ENCODE measurements around the gene CORO2B.

Gene CORO2B

GRCh38 chr15:68574629-68575028 is 4.2 kb upstream of the CORO2B start:
- no peak for DNase-seq

GRCh38 chr15:68576235-68576892 is 2.4 kb upstream of the CORO2B start:
- DNase-seq: peak; percentile 67

GRCh38 chr15:68578175-68578979 is 416 bp upstream of the CORO2B start:
- no peak for DNase-seq

- DNase-seq: no peak
Observed at GRCh38 chr15:68580026-68580882, 1.5 kb downstream of the CORO2B start.

GRCh38 chr15:68580883-68581155 is 2.0 kb downstream of the CORO2B start:
- DNase-seq: no peak

GRCh38 chr15:68581725-68582124 is 2.9 kb downstream of the CORO2B start:
- no peak for DNase-seq

GRCh38 chr15:68582236-68582635 is 3.4 kb downstream of the CORO2B start:
- DNase-seq: no peak

GRCh38 chr15:68582864-68583263 is 4.1 kb downstream of the CORO2B start:
- no peak for DNase-seq

GRCh38 chr15:68583321-68583720 is 4.5 kb downstream of the CORO2B start:
- no peak for DNase-seq

GRCh38 chr15:68583936-68584755 is 5.4 kb downstream of the CORO2B start:
- DNase-seq: no peak

- DNase-seq: peak; percentile 16
Observed at GRCh38 chr15:68584756-68585573, 6.2 kb downstream of the CORO2B start.

GRCh38 chr15:68585574-68586273 is 6.9 kb downstream of the CORO2B start:
- no peak for DNase-seq

- no peak for DNase-seq
Observed at GRCh38 chr15:68586274-68586961, 7.6 kb downstream of the CORO2B start.

- no peak for DNase-seq
Observed at GRCh38 chr15:68587769-68588385, 9.1 kb downstream of the CORO2B start.

- DNase-seq: no peak
Observed at GRCh38 chr15:68589053-68589452, 10.3 kb downstream of the CORO2B start.

GRCh38 chr15:68589783-68590710 is 11.3 kb downstream of the CORO2B start:
- no peak for DNase-seq

- DNase-seq: no peak
Observed at GRCh38 chr15:68590721-68591389, 12.1 kb downstream of the CORO2B start.

GRCh38 chr15:68592054-68592453 is 13.3 kb downstream of the CORO2B start:
- DNase-seq: no peak

All from NCI-H2171 (cell line).